Spinal cord (tissue), 10 donors: Measurements from ENCODE around the gene ZNF598. TPM values are rescaled to one million over a fixed set of nuclear protein-coding genes. Genes with fewer than 3 reads are reported as not detected.
"Not testable (repeated sequence)": the region's sequence is repeated elsewhere in the genome, so short reads cannot be mapped to it uniquely, and the experiment has no call there.

Source experiments
- DNase-seq, 6 donors: peaks; one replicate each; pipeline versions ENCODE4 v3.0.0 to v3.0.0-alpha.2; 2013 to 2015; ENCODE audit warnings: low spot score in 6 of 6, low read depth in 4 of 6
- H3K27ac ChIP-seq: one replicate; pipeline ENCODE4 v1.5.1; 2013; ENCODE audit warnings: low read depth, low read length, control low read depth
- H3K27me3 ChIP-seq: one replicate; pipeline ENCODE4 v1.6.1; 2013; ENCODE audit warnings: low read length; ENCODE audit not compliant: control insufficient read depth, insufficient read depth
- H3K36me3 ChIP-seq: one replicate; pipeline ENCODE4 v1.6.1; 2013; ENCODE audit warnings: low read length; ENCODE audit not compliant: control insufficient read depth, insufficient read depth
- H3K4me1 ChIP-seq: one replicate; pipeline ENCODE4 v1.6.1; 2013; ENCODE audit warnings: low read length; ENCODE audit not compliant: control insufficient read depth, insufficient read depth
- H3K4me3 ChIP-seq: one replicate; pipeline ENCODE4 v1.5.1; 2013; ENCODE audit warnings: low read depth, low read length, control low read depth
- H3K9me3 ChIP-seq: one replicate; pipeline ENCODE4 v1.6.1; 2013; ENCODE audit warnings: low read length; ENCODE audit not compliant: control insufficient read depth, insufficient read depth
- WGBS: methylation state at CpG from one replicate; pipeline ENCODE4 v1.1.5; 2013; ENCODE audit warnings: missing lambda C conversion rate; ENCODE audit not compliant: insufficient coverage; 5-methylcytosine and 5-hydroxymethylcytosine counted together
- polyA plus RNA-seq, 2 donors: library from polyadenylated mRNA; unstranded; fragments of 120-200 nt; gene quantifications; one replicate each; pipeline ENCODE4 v1.2.1, GENCODE V29; 2013; ENCODE audit not compliant: insufficient read length in 2 of 2
- total RNA-seq, 2 donors: library from RNA; depleted of rRNA in 1 of 2; stranded (reverse); fragments of 120-200 nt in 1 of 2; fragments of >200 nt in 1 of 2; gene quantifications; one replicate each; pipeline versions ENCODE4 v1.2.3 to v1.2.4, GENCODE V29; 2013 to 2014
- donor health status: healthy.

The ZNF598 gene
- total and polyA plus RNA-seq, 4 donors: 5.4 to 31.7 (median 18.5) TPM

GRCh38 chr16:2019921-2020831 lies 10.6 kb upstream of the ZNF598 start:
- Histone ChIP-seq H3K27me3 (peaks cover 32% of the 10 kb centered on the region), H3K4me1 (peaks cover 34% of the 10 kb centered on the region), H3K4me3 (no peak overlapping the region), H3K27ac (no peak overlapping the region), H3K36me3 (no peaks in the 10 kb centered on the region), H3K9me3 (no peaks in the 10 kb centered on the region)
- under 1% methylated on average over 96 of the region's 96 CpGs for WGBS
- no peak for DNase-seq

DNA sequence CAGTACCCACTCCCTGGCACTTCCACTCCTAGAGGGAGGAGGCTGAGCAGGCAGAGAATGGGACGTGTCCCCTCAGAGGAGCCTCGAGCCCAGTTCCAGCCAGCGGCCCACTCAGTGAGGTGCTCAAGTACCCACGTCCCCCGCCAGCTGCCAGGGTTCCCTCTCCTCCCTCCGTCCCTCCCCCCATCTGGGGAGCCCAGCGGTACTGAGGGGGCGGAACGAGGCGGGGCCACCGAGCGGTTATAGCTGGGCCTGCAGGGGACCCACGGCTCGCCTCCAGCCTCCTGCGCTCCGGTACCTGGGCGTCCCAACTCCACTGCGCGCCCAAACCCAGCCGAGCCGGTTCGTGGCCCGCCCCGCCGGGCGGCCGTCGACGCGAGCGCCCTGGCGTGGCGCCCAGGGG lies 9.9 kb upstream of the ZNF598 start, which contains the start of gene NPW:
Gene NPW (plus strand): TSS at position 268 of the 403 bp plus-strand sequence.
- Histone ChIP-seq H3K4me3 (no peak within 1 kb of the TSS), H3K4me1 (peaks cover 34% of the 10 kb centered on the region), H3K27ac (no peak within 1 kb of the TSS), H3K36me3 (no peaks in the 10 kb centered on the region), H3K9me3 (no peaks in the 10 kb centered on the region), H3K27me3 (peaks cover 32% of the 10 kb centered on the region)
- no peak for DNase-seq
- WGBS: 1% methylated on average over 33 of the region's 33 CpGs

GRCh38 chr16:2016407-2016922 lies 6.8 kb upstream of the ZNF598 start:
- 29% methylated on average over 13 of the region's 13 CpGs for WGBS

DNA sequence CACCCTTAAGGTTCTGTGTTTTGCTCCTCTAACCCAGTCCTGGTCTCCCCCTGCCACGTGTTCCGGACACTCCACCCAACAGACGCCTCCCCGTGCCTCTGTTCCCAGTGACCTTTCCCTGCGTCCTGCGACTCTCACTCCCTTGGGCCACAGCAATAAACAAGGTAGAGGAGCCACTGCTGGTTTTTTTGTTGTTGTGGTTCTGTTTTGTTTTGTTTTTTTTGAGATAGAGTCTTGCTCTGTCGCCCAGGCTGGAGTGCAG lies 6.3 kb upstream of the ZNF598 start:
- Histone ChIP-seq H3K4me1 (peaks cover 15% of the 10 kb centered on the region), H3K27me3 (peaks cover 22% of the 10 kb centered on the region), H3K9me3 (no peaks in the 10 kb centered on the region), H3K4me3 (no peak overlapping the region), H3K27ac (no peak overlapping the region), H3K36me3 (no peaks in the 10 kb centered on the region)
- no peak for DNase-seq
- 100% methylated on average over 4 of the region's 7 CpGs for WGBS

More at GRCh38 chr16:2016407-2016922, 6.8 kb upstream of the ZNF598 start:
- Histone ChIP-seq H3K4me3 (no peak overlapping the region), H3K27ac (no peak overlapping the region), H3K27me3 (peaks cover 26% of the 10 kb centered on the region), H3K9me3 (no peaks in the 10 kb centered on the region), H3K36me3 (no peaks in the 10 kb centered on the region), H3K4me1 (peaks cover 15% of the 10 kb centered on the region)
- DNase-seq: no peak

- Histone ChIP-seq H3K4me3 (no peak overlapping the region), H3K36me3 (no peaks in the 10 kb centered on the region), H3K27me3 (peaks cover 17% of the 10 kb centered on the region), H3K9me3 (no peaks in the 10 kb centered on the region), H3K27ac (no peak overlapping the region), H3K4me1 (peaks cover 15% of the 10 kb centered on the region)
- 79% methylated on average over 12 of the region's 24 CpGs for WGBS
- no peak for DNase-seq
Observed at GRCh38 chr16:2015117-2015946, 5.7 kb upstream of the ZNF598 start.

- no peaks in the 10 kb centered on the region for H3K9me3 ChIP-seq
- H3K4me3 ChIP-seq: no peak overlapping the region
- H3K36me3 ChIP-seq: peaks cover 2% of the 10 kb centered on the region
- peaks cover 4% of the 10 kb centered on the region for H3K27me3 ChIP-seq
- WGBS: 96% methylated on average over 13 of the region's 15 CpGs
- peaks cover 14% of the 10 kb centered on the region for H3K4me1 ChIP-seq
- no peak overlapping the region for H3K27ac ChIP-seq
- no peak for DNase-seq
Observed at GRCh38 chr16:2013527-2013926, 3.9 kb upstream of the ZNF598 start.

GRCh38 chr16:2011726-2012125 lies 2.1 kb upstream of the ZNF598 start:
- Histone ChIP-seq H3K36me3 (peaks cover 18% of the 10 kb centered on the region), H3K4me1 (peaks cover 32% of the 10 kb centered on the region)
- H3K27me3 ChIP-seq, H3K27ac ChIP-seq, H3K4me3 ChIP-seq, H3K9me3 ChIP-seq, DNase-seq: not testable (repeated sequence)
- WGBS: 50% methylated on average over 2 of the region's 9 CpGs

GRCh38 chr16:2009164-2009711 lies 383 bp downstream of the ZNF598 start:
- 0% methylated on average over 55 of the region's 55 CpGs for WGBS
- H3K4me3 ChIP-seq: peak overlapping the region; percentile 54
- no peaks in the 10 kb centered on the region for H3K9me3 ChIP-seq
- H3K4me1 ChIP-seq: peaks cover 55% of the 10 kb centered on the region
- H3K27ac ChIP-seq: peak overlapping the region; percentile 52
- DNase-seq: no peak
- peaks cover 43% of the 10 kb centered on the region for H3K36me3 ChIP-seq
- H3K27me3 ChIP-seq: no peaks in the 10 kb centered on the region

DNA sequence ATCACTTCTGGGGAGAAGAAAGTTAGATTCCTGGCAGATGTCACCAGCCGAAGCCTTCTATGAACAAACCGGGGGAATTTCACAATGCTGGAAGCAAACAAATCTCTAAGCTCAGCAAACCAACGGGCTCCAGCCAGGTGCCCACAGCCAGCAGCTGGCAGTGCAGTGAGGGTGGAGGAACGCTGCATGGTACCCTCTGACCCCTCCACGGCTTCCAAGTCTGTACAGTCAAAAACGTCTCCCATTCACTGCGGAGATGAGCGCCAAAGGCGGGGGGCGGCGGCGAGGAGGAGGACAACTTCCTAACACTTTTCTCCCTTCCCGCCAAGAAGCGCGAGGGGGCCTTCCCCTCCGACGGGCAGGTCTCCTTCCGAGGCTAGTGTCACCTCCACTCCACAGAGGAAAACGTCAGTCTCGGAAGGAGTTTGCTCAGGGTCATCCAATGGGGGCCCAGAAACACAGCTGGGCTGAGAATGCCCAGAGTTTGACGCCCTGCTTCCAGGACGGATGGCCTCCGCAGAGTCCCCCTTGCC lies 924 bp downstream of the ZNF598 start:
- Histone ChIP-seq H3K4me3 (peak overlapping the region; percentile 54), H3K9me3 (no peaks in the 10 kb centered on the region), H3K27me3 (no peaks in the 10 kb centered on the region), H3K4me1 (peaks cover 60% of the 10 kb centered on the region), H3K36me3 (peaks cover 48% of the 10 kb centered on the region), H3K27ac (peak overlapping the region; percentile 52)
- 5% methylated on average over 21 of the region's 23 CpGs for WGBS
- no peak for DNase-seq
